BE2C (cell line): ENCODE results near the gene ZBTB1.
"Not testable (repeated sequence)": the region's sequence is repeated elsewhere in the genome, so short reads cannot be mapped to it uniquely, and the experiment has no call there.

ENCODE experiments used
- DNase-seq: peaks from one replicate; pipeline ENCODE4 v3.0.0-alpha.2; 2020
- H3K27me3 ChIP-seq: fragments of 250-450 bp; sonication (Bioruptor Pico); 2 replicates; pipeline ENCODE4 v1.5.1; 2020; ENCODE audit warnings: mild to moderate bottlenecking
- H3K36me3 ChIP-seq: fragments of 250-450 bp; sonication (Bioruptor Pico); 2 replicates; pipeline ENCODE4 v1.5.1; 2020; ENCODE audit warnings: mild to moderate bottlenecking
- H3K4me1 ChIP-seq: fragments of 250-450 bp; sonication (Bioruptor Pico); 2 replicates; pipeline ENCODE4 v1.5.1; 2020
- H3K4me3 ChIP-seq: 2 replicates; pipeline ENCODE4 v1.5.1; 2011; ENCODE audit warnings: low read depth, low read length
- H3K9me3 ChIP-seq: fragments of 250-450 bp; sonication (Bioruptor Pico); 2 replicates; pipeline ENCODE4 v1.5.1; 2020
- CTCF ChIP-seq: IDR thresholded peaks from 2 replicates; pipeline ENCODE4 v1.5.1; 2012; ENCODE audit warnings: mild to moderate bottlenecking, low read depth, low read length

Gene ZBTB1

GRCh38 chr14:64550621-64551333 is 46.2 kb downstream of the ZBTB1 start:
- TF ChIP-seq CTCF: no peak
- H3K4me3 ChIP-seq: no peak overlapping the region; the same call in 1 of the 2 replicates

GRCh38 chr14:64554556-64554955 is 50.0 kb downstream of the ZBTB1 start:
- H3K36me3 ChIP-seq: no peaks in the 10 kb centered on the region
- DNase-seq: no peak
- no peak for TF ChIP-seq CTCF
- peaks cover 7% of the 10 kb centered on the region; the same call in 1 of the 2 replicates for H3K27me3 ChIP-seq
- H3K4me3 ChIP-seq: no peak overlapping the region
- no peaks in the 10 kb centered on the region; the same call in 1 of the 2 replicates for H3K9me3 ChIP-seq
- no peaks in the 10 kb centered on the region for H3K4me1 ChIP-seq

More at GRCh38 chr14:64550621-64551333, 46.2 kb downstream of the ZBTB1 start:
- Histone ChIP-seq H3K27me3 (peaks cover 7% of the 10 kb centered on the region; the same call in 1 of the 2 replicates), H3K4me1 (no peaks in the 10 kb centered on the region), H3K36me3 (no peaks in the 10 kb centered on the region), H3K9me3 (no peaks in the 10 kb centered on the region; the same call in 1 of the 2 replicates)
- no peak for DNase-seq

GRCh38 chr14:64556526-64556925 is 52.0 kb downstream of the ZBTB1 start:
- Histone ChIP-seq H3K27me3 (no peaks in the 10 kb centered on the region), H3K9me3 (no peaks in the 10 kb centered on the region), H3K4me3 (no peak overlapping the region), H3K36me3 (no peaks in the 10 kb centered on the region), H3K4me1 (no peaks in the 10 kb centered on the region)
- no peak for TF ChIP-seq CTCF
- no peak for DNase-seq

- H3K9me3 ChIP-seq, H3K4me1 ChIP-seq, H3K4me3 ChIP-seq, H3K36me3 ChIP-seq, H3K27me3 ChIP-seq, DNase-seq: not testable (repeated sequence)
These were observed 53.6 kb downstream of the ZBTB1 start for GRCh38 chr14:64558216-64558615.

GRCh38 chr14:64561631-64562030 is 57.1 kb downstream of the ZBTB1 start:
- Histone ChIP-seq H3K4me3 (no peak overlapping the region), H3K9me3 (no peaks in the 10 kb centered on the region), H3K4me1 (no peaks in the 10 kb centered on the region), H3K27me3 (no peaks in the 10 kb centered on the region), H3K36me3 (no peaks in the 10 kb centered on the region)
- TF ChIP-seq CTCF: no peak
- no peak for DNase-seq

- Histone ChIP-seq H3K27me3 (no peaks in the 10 kb centered on the region), H3K4me3 (no peak overlapping the region), H3K9me3 (no peaks in the 10 kb centered on the region), H3K36me3 (no peaks in the 10 kb centered on the region), H3K4me1 (no peaks in the 10 kb centered on the region)
- TF ChIP-seq CTCF: no peak
- no peak for DNase-seq
These were observed 57.9 kb downstream of the ZBTB1 start for GRCh38 chr14:64562436-64562835.
